GM12864 (cell line): ENCODE measurements around the gene TSC22D1.

Experiments used
- DNase-seq: peaks from one replicate; pipeline ENCODE4 v3.0.0-alpha.2; 2011; ENCODE audit warnings: low read depth
- H3K4me3 ChIP-seq: 2 replicates; pipeline ENCODE4 v1.5.1; 2011; ENCODE audit warnings: mild to moderate bottlenecking, low read depth, low read length, control low read depth
- TF ChIP-seq, protein P1 (sequence below): IDR thresholded peaks from 2 replicates; pipeline ENCODE4 v1.5.1; 2011; ENCODE audit warnings: low read depth, mild to moderate bottlenecking, moderate library complexity, low read length, control low read depth, inconsistent platforms; ENCODE audit errors: missing control alignments

TSC22D1 gene

DNA sequence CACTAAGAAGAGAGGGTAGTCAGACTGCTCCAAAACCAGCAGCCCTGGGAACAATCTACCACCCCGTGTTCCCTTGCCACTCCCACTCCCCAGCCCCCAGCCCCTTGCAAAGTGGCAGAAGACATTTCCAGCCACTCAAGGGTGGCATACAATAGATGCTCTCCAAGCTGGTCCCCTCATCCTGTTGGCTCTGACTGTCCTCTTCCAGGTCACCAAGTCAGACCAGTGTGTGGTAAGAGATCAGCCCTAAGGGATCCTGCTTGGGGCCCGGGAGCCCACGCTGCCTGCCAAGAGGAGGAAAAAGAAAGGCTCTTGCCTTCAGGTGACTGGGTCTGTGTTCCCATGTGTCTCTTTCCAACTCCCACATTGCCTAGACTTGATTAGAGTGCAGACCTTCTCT, 177.5 kb downstream of the TSC22D1 start:
- no peak for DNase-seq
- TF ChIP-seq, protein P1, sequence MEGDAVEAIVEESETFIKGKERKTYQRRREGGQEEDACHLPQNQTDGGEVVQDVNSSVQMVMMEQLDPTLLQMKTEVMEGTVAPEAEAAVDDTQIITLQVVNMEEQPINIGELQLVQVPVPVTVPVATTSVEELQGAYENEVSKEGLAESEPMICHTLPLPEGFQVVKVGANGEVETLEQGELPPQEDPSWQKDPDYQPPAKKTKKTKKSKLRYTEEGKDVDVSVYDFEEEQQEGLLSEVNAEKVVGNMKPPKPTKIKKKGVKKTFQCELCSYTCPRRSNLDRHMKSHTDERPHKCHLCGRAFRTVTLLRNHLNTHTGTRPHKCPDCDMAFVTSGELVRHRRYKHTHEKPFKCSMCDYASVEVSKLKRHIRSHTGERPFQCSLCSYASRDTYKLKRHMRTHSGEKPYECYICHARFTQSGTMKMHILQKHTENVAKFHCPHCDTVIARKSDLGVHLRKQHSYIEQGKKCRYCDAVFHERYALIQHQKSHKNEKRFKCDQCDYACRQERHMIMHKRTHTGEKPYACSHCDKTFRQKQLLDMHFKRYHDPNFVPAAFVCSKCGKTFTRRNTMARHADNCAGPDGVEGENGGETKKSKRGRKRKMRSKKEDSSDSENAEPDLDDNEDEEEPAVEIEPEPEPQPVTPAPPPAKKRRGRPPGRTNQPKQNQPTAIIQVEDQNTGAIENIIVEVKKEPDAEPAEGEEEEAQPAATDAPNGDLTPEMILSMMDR, result no peak
- H3K4me3 ChIP-seq, result no peak overlapping the region

- no peak overlapping the region for H3K4me3 ChIP-seq
- TF ChIP-seq, protein P1, result no peak
- DNase-seq, result no peak
These were observed 178.3 kb downstream of the TSC22D1 start for GRCh38 chr13:44397766-44398223.

GRCh38 chr13:44396701-44397580, 179.2 kb downstream of the TSC22D1 start:
- no peak for DNase-seq
- TF ChIP-seq, protein P1, result no peak
- H3K4me3 ChIP-seq, result no peak overlapping the region

- TF ChIP-seq, protein P1, result no peak
- no peak for DNase-seq
- H3K4me3 ChIP-seq, result no peak overlapping the region
These were observed 180.0 kb downstream of the TSC22D1 start for GRCh38 chr13:44395976-44396694.

DNA sequence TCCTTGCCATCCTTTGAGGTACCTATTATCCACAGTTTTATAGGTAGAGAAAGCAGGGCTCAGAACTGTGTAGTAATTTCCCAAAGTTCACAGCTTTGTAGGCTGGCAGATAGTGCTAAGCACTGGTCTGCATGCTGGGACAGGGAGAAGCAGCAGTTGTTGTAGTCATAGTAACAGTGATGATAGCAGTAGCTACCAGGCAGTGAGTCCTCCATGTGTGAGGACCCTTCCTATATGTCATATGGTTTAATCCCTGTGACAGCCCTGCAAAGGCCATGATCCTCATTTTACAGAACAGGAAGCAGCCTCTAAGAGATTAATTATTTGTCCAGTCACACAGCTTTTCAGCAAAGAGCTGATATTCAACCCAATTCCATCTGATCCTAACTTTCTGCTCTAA, 181.5 kb downstream of the TSC22D1 start:
- H3K4me3 ChIP-seq, result no peak overlapping the region
- TF ChIP-seq, protein P1, result no peak
- DNase-seq, result no peak

DNA sequence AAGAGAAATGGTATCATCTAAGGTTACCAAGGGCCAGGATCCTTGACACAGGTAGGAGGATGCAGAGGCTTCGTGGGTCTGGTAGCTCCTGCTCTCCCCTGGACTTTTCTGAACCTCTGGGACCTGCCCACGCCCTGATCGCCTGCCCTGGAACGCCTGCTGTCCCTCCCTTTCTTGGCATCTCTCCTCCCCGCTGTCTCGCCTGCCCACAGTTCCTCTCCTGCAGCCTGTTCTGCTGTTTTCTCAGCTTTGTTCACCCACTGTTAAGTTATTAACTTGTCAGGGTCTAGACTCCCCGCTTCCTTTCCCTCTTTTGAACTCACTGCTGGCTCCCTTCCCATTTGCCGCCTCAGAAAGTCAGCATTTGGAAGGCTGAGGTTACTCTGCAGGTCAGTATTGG, 182.7 kb downstream of the TSC22D1 start:
- H3K4me3 ChIP-seq, result no peak overlapping the region
- TF ChIP-seq, protein P1, result no peak
- DNase-seq, result no peak

- TF ChIP-seq, protein P1, result no peak
- H3K4me3 ChIP-seq, result no peak overlapping the region
- DNase-seq, result no peak
These were observed 186.3 kb downstream of the TSC22D1 start for GRCh38 chr13:44389876-44390275.
